Ishikawa (cell line): Measurements from ENCODE around the gene KRTAP10-5.

Experiments used
- TAF1 ChIP-seq: IDR thresholded peaks from 2 replicates; pipeline ENCODE4 v1.6.1; 2012; ENCODE audit warnings: low read depth, mild to moderate bottlenecking
- TEAD4 ChIP-seq: IDR thresholded peaks from 2 replicates; pipeline ENCODE4 v1.6.1; 2012

DNA sequence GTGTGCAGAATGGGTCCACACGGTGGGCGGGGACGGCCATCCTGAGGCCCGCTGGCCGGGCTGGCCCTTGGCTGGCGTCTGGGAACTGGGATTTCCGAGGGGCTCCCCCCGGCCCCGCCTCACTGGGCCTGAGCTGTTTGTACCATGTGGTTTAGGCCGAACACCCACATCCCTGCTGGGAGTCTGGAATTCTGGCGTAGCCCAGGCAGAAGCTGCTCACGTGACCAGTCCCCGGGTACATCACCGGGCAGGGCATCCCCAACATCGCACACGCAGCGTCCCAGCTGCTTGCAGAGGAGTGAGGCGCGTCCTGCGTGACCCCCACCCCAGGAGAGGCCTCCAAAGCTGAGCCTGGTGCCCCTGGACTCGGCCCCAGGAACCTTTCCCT, 22.1 kb upstream of the KRTAP10-5 start:
- TF ChIP-seq TAF1 (no peak), TEAD4 (no peak)
